Panc1 (cell line): ENCODE measurements around the gene DMAC2.

ENCODE experiments used
- POLR2AphosphoS5 ChIP-seq: IDR thresholded peaks from 2 replicates; pipeline ENCODE4 v1.6.1; 2012; ENCODE audit warnings: mild to moderate bottlenecking, low read depth, low read length, moderate library complexity
- TF ChIP-seq, protein P1 (sequence below): fragments of 450-650 bp; IDR thresholded peaks from 2 replicates; pipeline ENCODE4 v1.5.1; 2017; ENCODE audit warnings: mild to moderate bottlenecking

DNA sequence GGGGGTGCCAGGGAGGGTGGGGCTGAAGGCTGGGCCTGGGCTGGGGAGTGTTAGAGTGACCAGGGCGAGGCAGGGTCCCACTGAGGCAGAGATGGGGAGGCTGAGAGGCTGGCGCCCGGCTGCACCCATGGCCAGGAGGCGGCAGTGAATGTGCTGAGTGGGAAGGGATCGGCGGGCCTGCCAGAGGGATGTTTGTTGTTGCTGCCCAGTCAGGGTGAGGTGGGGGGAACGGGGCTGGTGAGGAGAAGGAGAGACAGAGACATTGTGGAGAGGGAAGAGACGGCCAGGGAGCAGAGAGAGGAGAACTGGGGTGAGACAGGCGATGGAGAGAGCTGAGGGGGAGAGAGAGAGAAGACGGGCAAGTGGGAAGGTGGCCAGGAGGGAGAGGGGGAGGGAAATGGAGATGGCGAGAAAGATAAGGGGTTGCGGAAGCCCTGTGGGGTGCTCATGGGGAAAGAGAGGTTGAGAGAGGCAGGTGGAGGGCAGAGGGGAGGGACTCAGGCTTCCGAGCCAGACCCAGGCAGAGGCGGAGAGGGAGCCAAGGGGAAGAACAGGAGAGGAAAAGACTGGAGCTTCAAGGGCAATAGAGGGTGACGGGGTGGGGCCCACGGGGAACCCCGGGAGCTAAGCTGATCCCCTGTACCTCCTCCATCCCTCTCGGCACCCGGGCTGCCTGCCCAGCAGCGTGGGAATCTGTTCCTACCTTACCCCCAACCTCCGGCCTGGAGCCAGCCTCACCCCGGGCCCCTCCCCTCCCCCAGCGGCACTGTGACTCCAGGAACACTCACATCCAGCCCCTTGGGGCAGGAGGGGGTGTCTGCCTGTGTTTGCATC is 11.8 kb downstream of the DMAC2 start:
- TF ChIP-seq POLR2AphosphoS5, result no peak
- TF ChIP-seq, protein P1, sequence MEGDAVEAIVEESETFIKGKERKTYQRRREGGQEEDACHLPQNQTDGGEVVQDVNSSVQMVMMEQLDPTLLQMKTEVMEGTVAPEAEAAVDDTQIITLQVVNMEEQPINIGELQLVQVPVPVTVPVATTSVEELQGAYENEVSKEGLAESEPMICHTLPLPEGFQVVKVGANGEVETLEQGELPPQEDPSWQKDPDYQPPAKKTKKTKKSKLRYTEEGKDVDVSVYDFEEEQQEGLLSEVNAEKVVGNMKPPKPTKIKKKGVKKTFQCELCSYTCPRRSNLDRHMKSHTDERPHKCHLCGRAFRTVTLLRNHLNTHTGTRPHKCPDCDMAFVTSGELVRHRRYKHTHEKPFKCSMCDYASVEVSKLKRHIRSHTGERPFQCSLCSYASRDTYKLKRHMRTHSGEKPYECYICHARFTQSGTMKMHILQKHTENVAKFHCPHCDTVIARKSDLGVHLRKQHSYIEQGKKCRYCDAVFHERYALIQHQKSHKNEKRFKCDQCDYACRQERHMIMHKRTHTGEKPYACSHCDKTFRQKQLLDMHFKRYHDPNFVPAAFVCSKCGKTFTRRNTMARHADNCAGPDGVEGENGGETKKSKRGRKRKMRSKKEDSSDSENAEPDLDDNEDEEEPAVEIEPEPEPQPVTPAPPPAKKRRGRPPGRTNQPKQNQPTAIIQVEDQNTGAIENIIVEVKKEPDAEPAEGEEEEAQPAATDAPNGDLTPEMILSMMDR, result no peak
